Esophagus muscularis mucosa (tissue), 3 donors: Measurements from ENCODE around the gene TTC34.
"Not testable (repeated sequence)": the region's sequence is repeated elsewhere in the genome, so short reads cannot be mapped to it uniquely, and the experiment has no call there.

ENCODE experiments used
- CTCF ChIP-seq, 3 experiments: fragments of 200-600 bp in 2 of 3; fragments of 450-650 bp in 1 of 3; sonication (generic) in 2 of 3; IDR thresholded peaks; one replicate each; pipeline ENCODE4 v1.5.1; 2017 to 2019; ENCODE audit warnings: antibody characterized with exemption in 3 of 3, mild to moderate bottlenecking in 2 of 3, moderate library complexity in 1 of 3
- EP300 ChIP-seq: sonication (generic); formaldehyde crosslinking; IDR thresholded peaks from one replicate; pipeline ENCODE4 v1.6.1; 2017; ENCODE audit warnings: antibody characterized with exemption

GRCh38 chr1:2684878-2685277, 116.6 kb downstream of the TTC34 start:
- TF ChIP-seq EP300; CTCF (IDR thresholded peaks at IDR 0.05): not testable (repeated sequence)
